Suprapubic skin (tissue), 4 donors: Measurements from ENCODE around the gene SLC2A1.

Experiments
- EP300 ChIP-seq: sonication (generic); formaldehyde crosslinking; IDR thresholded peaks from one replicate; pipeline ENCODE4 v1.6.1; 2017; ENCODE audit warnings: antibody characterized with exemption
- POLR2AphosphoS5 ChIP-seq, 3 donors: sonication (generic); formaldehyde crosslinking; IDR thresholded peaks; one replicate each; pipeline ENCODE4 v1.6.1; 2017; ENCODE audit warnings: antibody characterized with exemption in 3 of 3
- TF ChIP-seq, protein P1 (sequence below), 2 donors: fragments of 200-600 bp in 1 of 2; fragments of 450-650 bp in 1 of 2; sonication (generic) in 1 of 2; IDR thresholded peaks; one replicate each; pipeline ENCODE4 v1.5.1; 2016 to 2019; ENCODE audit warnings: antibody characterized with exemption in 2 of 2, mild to moderate bottlenecking in 1 of 2, moderate library complexity in 1 of 2

- TF ChIP-seq EP300 (no peak), POLR2AphosphoS5 (IDR thresholded peaks at IDR 0.05) (no peak)
- TF ChIP-seq, protein P1, sequence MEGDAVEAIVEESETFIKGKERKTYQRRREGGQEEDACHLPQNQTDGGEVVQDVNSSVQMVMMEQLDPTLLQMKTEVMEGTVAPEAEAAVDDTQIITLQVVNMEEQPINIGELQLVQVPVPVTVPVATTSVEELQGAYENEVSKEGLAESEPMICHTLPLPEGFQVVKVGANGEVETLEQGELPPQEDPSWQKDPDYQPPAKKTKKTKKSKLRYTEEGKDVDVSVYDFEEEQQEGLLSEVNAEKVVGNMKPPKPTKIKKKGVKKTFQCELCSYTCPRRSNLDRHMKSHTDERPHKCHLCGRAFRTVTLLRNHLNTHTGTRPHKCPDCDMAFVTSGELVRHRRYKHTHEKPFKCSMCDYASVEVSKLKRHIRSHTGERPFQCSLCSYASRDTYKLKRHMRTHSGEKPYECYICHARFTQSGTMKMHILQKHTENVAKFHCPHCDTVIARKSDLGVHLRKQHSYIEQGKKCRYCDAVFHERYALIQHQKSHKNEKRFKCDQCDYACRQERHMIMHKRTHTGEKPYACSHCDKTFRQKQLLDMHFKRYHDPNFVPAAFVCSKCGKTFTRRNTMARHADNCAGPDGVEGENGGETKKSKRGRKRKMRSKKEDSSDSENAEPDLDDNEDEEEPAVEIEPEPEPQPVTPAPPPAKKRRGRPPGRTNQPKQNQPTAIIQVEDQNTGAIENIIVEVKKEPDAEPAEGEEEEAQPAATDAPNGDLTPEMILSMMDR (IDR thresholded peaks at IDR 0.05) = no peak
Observed at GRCh38 chr1:42983693-42984092, 25.0 kb upstream of the SLC2A1 start.
